ENCODE measurements around the gene TTLL8. TPM values are rescaled to one million over a fixed set of nuclear protein-coding genes. Genes with fewer than 3 reads are reported as not detected.
"Not testable (repeated sequence)": the region's sequence is repeated elsewhere in the genome, so short reads cannot be mapped to it uniquely, and the experiment has no call there.

TTLL8 gene
- total RNA-seq, 3 donors from 2014 or later (not counting 1 experiment from before 2014, with no cell fraction given), result not detected

GRCh38 chr22:49991907-49992533 lies 66.1 kb downstream of the TTLL8 start:
- peaks cover 0 to 5% of the 10 kb centered on the region in 2 donors for H3K9me3 Mint-ChIP-seq
- ATAC-seq (no peak), DNase-seq (no peak)
- TF ChIP-seq, protein P1, sequence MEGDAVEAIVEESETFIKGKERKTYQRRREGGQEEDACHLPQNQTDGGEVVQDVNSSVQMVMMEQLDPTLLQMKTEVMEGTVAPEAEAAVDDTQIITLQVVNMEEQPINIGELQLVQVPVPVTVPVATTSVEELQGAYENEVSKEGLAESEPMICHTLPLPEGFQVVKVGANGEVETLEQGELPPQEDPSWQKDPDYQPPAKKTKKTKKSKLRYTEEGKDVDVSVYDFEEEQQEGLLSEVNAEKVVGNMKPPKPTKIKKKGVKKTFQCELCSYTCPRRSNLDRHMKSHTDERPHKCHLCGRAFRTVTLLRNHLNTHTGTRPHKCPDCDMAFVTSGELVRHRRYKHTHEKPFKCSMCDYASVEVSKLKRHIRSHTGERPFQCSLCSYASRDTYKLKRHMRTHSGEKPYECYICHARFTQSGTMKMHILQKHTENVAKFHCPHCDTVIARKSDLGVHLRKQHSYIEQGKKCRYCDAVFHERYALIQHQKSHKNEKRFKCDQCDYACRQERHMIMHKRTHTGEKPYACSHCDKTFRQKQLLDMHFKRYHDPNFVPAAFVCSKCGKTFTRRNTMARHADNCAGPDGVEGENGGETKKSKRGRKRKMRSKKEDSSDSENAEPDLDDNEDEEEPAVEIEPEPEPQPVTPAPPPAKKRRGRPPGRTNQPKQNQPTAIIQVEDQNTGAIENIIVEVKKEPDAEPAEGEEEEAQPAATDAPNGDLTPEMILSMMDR (IDR thresholded peaks at IDR 0.05), result no peak
- intact Hi-C loops (cut with micrococcal nuclease), result no loop called here
- no peaks in the 10 kb centered on the region for H3K9me3 ChIP-seq (ENCODE audit: control insufficient read depth, insufficient read depth, low read length)
- no peaks in the 10 kb centered on the region for H3K36me3 ChIP-seq (ENCODE audit: control insufficient read depth, insufficient read depth, low read length)
- H3K4me3 ChIP-seq (ENCODE audit: low read length), result no peak overlapping the region
- H3K4me3 Mint-ChIP-seq, result no peak overlapping the region
- H3K27ac ChIP-seq (ENCODE audit: low read length), result no peak overlapping the region
- H3K27ac Mint-ChIP-seq, result no peak overlapping the region
- WGBS (ENCODE audit: insufficient coverage), result 93% methylated on average over 7 of the region's 7 CpGs
- H3K36me3 Mint-ChIP-seq, result peaks cover under 1% of the 10 kb centered on the region
- peaks cover 12% of the 10 kb centered on the region for H3K4me1 ChIP-seq (ENCODE audit: control insufficient read depth, insufficient read depth, low read length)
- peaks cover 2% of the 10 kb centered on the region for H3K27me3 ChIP-seq (ENCODE audit: control insufficient read depth, insufficient read depth, low read length)
- peaks cover 5 to 6% of the 10 kb centered on the region in 2 donors for H3K4me1 Mint-ChIP-seq
- peaks cover 11 to 21% of the 10 kb centered on the region in 2 donors for H3K27me3 Mint-ChIP-seq (ENCODE audit: low read depth in 2 of 2)

GRCh38 chr22:49991167-49991566 lies 66.9 kb downstream of the TTLL8 start:
- Mint-ChIP-seq H3K36me3 (peaks cover 9% of the 10 kb centered on the region), H3K4me3 (no peak overlapping the region), H3K27ac (no peak overlapping the region), H3K4me1 (peaks cover 5 to 6% of the 10 kb centered on the region in 2 donors), H3K27me3 (ENCODE audit: low read depth in 2 of 2) (peaks cover 19 to 30% of the 10 kb centered on the region in 2 donors), H3K9me3 (peaks cover 0 to 8% of the 10 kb centered on the region in 2 donors)
- peaks cover 10% of the 10 kb centered on the region for H3K4me1 ChIP-seq (ENCODE audit: control insufficient read depth, insufficient read depth, low read length)
- H3K27ac ChIP-seq (ENCODE audit: low read length), result no peak overlapping the region
- H3K36me3 ChIP-seq (ENCODE audit: control insufficient read depth, insufficient read depth, low read length), result no peaks in the 10 kb centered on the region
- 91% methylated on average over 5 of the region's 6 CpGs for WGBS (ENCODE audit: insufficient coverage)
- intact Hi-C loops (cut with micrococcal nuclease), result no loop called here
- no peak for DNase-seq
- no peak for ATAC-seq
- H3K9me3 ChIP-seq (ENCODE audit: control insufficient read depth, insufficient read depth, low read length), result no peaks in the 10 kb centered on the region
- peaks cover 6% of the 10 kb centered on the region for H3K27me3 ChIP-seq (ENCODE audit: control insufficient read depth, insufficient read depth, low read length)
- TF ChIP-seq, protein P1 (IDR thresholded peaks at IDR 0.05), result no peak
- H3K4me3 ChIP-seq (ENCODE audit: low read length), result no peak overlapping the region

GRCh38 chr22:49989826-49990225 lies 68.3 kb downstream of the TTLL8 start:
- 88% methylated on average over 24 of the region's 24 CpGs for WGBS (ENCODE audit: insufficient coverage)
- H3K4me3 ChIP-seq (ENCODE audit: low read length); H3K27ac Mint-ChIP-seq; H3K27ac ChIP-seq (ENCODE audit: low read length); H3K36me3 ChIP-seq (ENCODE audit: control insufficient read depth, insufficient read depth, low read length); H3K4me3 Mint-ChIP-seq; ATAC-seq; H3K9me3 ChIP-seq (ENCODE audit: control insufficient read depth, insufficient read depth, low read length); DNase-seq; H3K27me3 ChIP-seq (ENCODE audit: control insufficient read depth, insufficient read depth, low read length); intact Hi-C loops (cut with micrococcal nuclease); H3K4me1 Mint-ChIP-seq: not testable (repeated sequence)
- Mint-ChIP-seq H3K27me3 (ENCODE audit: low read depth in 2 of 2) (peaks cover 29 to 43% of the 10 kb centered on the region in 2 donors), H3K36me3 (peaks cover 15% of the 10 kb centered on the region), H3K9me3 (peaks cover 2 to 14% of the 10 kb centered on the region in 2 donors)
- peaks cover 10% of the 10 kb centered on the region for H3K4me1 ChIP-seq (ENCODE audit: control insufficient read depth, insufficient read depth, low read length)

- intact Hi-C loops (cut with micrococcal nuclease), result no loop called here
- no peak overlapping the region for H3K4me3 Mint-ChIP-seq
- Histone ChIP-seq H3K4me3 (ENCODE audit: low read length) (no peak overlapping the region), H3K4me1 (ENCODE audit: control insufficient read depth, insufficient read depth, low read length) (peaks cover 5% of the 10 kb centered on the region), H3K27ac (ENCODE audit: low read length) (no peak overlapping the region), H3K9me3 (ENCODE audit: control insufficient read depth, insufficient read depth, low read length) (no peaks in the 10 kb centered on the region), H3K27me3 (ENCODE audit: control insufficient read depth, insufficient read depth, low read length) (peaks cover 18% of the 10 kb centered on the region), H3K36me3 (ENCODE audit: control insufficient read depth, insufficient read depth, low read length) (no peaks in the 10 kb centered on the region)
- TF ChIP-seq, protein P1 (IDR thresholded peaks at IDR 0.05), result no peak
- peaks cover 30 to 53% of the 10 kb centered on the region in 2 donors for H3K27me3 Mint-ChIP-seq (ENCODE audit: low read depth in 2 of 2)
- peaks cover 15% of the 10 kb centered on the region for H3K36me3 Mint-ChIP-seq
- DNase-seq (no peak), ATAC-seq (no peak)
- H3K27ac Mint-ChIP-seq, result no peak overlapping the region
- WGBS (ENCODE audit: insufficient coverage), result 100% methylated on average over 1 of the region's 2 CpGs
- H3K4me1 Mint-ChIP-seq, result no peaks in the 10 kb centered on the region
- H3K9me3 Mint-ChIP-seq, result peaks cover 2 to 13% of the 10 kb centered on the region in 2 donors
Observed at GRCh38 chr22:49986325-49986724, 71.8 kb downstream of the TTLL8 start.
